HUES6 (cell line): ENCODE data around the gene WNK1.
A peak's percentile ranks its signal among the peaks of the same experiment; 100 is the strongest.

Source experiments
- H3K27ac ChIP-seq: 2 replicates; pipeline ENCODE4 v1.7.0; 2013; ENCODE audit warnings: low read depth, mild to moderate bottlenecking, low read length, inconsistent platforms
- H3K27me3 ChIP-seq: 2 replicates; pipeline ENCODE4 v1.6.1; 2013; ENCODE audit warnings: low read length; ENCODE audit not compliant: control insufficient read depth, insufficient read depth
- H3K36me3 ChIP-seq: 2 replicates; pipeline ENCODE4 v1.6.1; 2013; ENCODE audit warnings: low read length; ENCODE audit not compliant: control insufficient read depth, insufficient read depth
- H3K4me1 ChIP-seq: 2 replicates; pipeline ENCODE4 v1.6.1; 2013; ENCODE audit warnings: low read length; ENCODE audit not compliant: control insufficient read depth, insufficient read depth
- H3K4me3 ChIP-seq: 2 replicates; pipeline ENCODE4 v1.5.1; 2013; ENCODE audit warnings: low read depth, low read length
- H3K9ac ChIP-seq: one replicate; pipeline ENCODE4 v1.6.1; 2013; ENCODE audit warnings: mild to moderate bottlenecking, low read length
- H3K9me3 ChIP-seq: 2 replicates; pipeline ENCODE4 v1.6.1; 2013; ENCODE audit warnings: low read depth, low read length; ENCODE audit not compliant: control insufficient read depth, insufficient read depth

The WNK1 gene

GRCh38 chr12:944211-944610 is 191.8 kb downstream of the WNK1 start:
- Histone ChIP-seq H3K9me3 (no peaks in the 10 kb centered on the region), H3K27me3 (no peaks in the 10 kb centered on the region), H3K4me3 (no peak overlapping the region), H3K4me1 (no peaks in the 10 kb centered on the region), H3K9ac (no peak overlapping the region), H3K36me3 (peaks cover 15% of the 10 kb centered on the region), H3K27ac (no peak overlapping the region)

DNA sequence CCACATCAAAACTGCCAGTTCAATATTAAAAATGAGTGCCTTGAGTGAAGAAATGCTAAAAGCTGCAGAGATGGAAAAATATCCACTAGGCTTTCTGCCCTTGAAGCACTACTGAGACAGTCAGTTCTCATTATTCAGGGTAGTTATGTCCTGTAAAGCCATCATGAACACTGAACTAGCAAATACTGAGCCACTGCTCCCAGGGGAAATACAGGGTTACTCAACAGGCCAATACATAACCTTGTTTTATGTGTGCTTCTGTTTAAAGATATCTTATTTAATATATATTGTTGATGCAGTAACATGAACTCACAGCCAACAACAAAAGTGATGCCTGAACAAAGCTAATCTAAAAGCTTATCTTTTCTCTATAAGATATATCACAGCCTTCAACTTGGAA is 193.8 kb downstream of the WNK1 start:
- no peak overlapping the region for H3K27ac ChIP-seq
- no peaks in the 10 kb centered on the region for H3K27me3 ChIP-seq
- H3K4me1 ChIP-seq, result no peaks in the 10 kb centered on the region
- no peak overlapping the region for H3K4me3 ChIP-seq
- H3K9ac ChIP-seq, result no peak overlapping the region
- peaks cover 6% of the 10 kb centered on the region for H3K36me3 ChIP-seq
- H3K9me3 ChIP-seq, result no peaks in the 10 kb centered on the region

- Histone ChIP-seq H3K36me3 (peaks cover 6% of the 10 kb centered on the region), H3K27me3 (no peaks in the 10 kb centered on the region), H3K4me1 (no peaks in the 10 kb centered on the region), H3K9ac (no peak overlapping the region), H3K4me3 (no peak overlapping the region), H3K27ac (no peak overlapping the region), H3K9me3 (no peaks in the 10 kb centered on the region)
Observed at GRCh38 chr12:946631-947030, 194.3 kb downstream of the WNK1 start.

- Histone ChIP-seq H3K27me3 (no peaks in the 10 kb centered on the region), H3K36me3 (peaks cover 6% of the 10 kb centered on the region), H3K9me3 (no peaks in the 10 kb centered on the region), H3K4me1 (no peaks in the 10 kb centered on the region), H3K9ac (no peak overlapping the region), H3K27ac (no peak overlapping the region), H3K4me3 (peak overlapping the region; percentile 87)
Observed at GRCh38 chr12:948238-948637, 195.9 kb downstream of the WNK1 start.

GRCh38 chr12:949453-950191 is 197.2 kb downstream of the WNK1 start, which contains the start of gene RAD52:
Gene RAD52, minus strand, starts transcription at chr12:949694. Its CDS starts 16,636 bp downstream, at chr12:933058.
- Histone ChIP-seq H3K36me3 (no peaks in the 10 kb centered on the region; the same call in 1 of the 2 replicates), H3K9ac (peak within 1 kb of the TSS; percentile 96), H3K4me1 (no peaks in the 10 kb centered on the region), H3K4me3 (peak within 1 kb of the TSS; percentile 87), H3K27ac (peak within 1 kb of the TSS; percentile 85), H3K27me3 (no peaks in the 10 kb centered on the region), H3K9me3 (no peaks in the 10 kb centered on the region)

GRCh38 chr12:951176-951575 is 198.8 kb downstream of the WNK1 start:
- Histone ChIP-seq H3K4me1 (no peaks in the 10 kb centered on the region), H3K9me3 (no peaks in the 10 kb centered on the region), H3K9ac (no peak overlapping the region), H3K4me3 (no peak overlapping the region), H3K27me3 (no peaks in the 10 kb centered on the region), H3K36me3 (no peaks in the 10 kb centered on the region), H3K27ac (no peak overlapping the region)

GRCh38 chr12:953776-954175 is 201.4 kb downstream of the WNK1 start:
- H3K36me3 ChIP-seq, result no peaks in the 10 kb centered on the region
- no peaks in the 10 kb centered on the region for H3K27me3 ChIP-seq
- H3K27ac ChIP-seq, result no peak overlapping the region
- H3K4me1 ChIP-seq, result peaks cover 4% of the 10 kb centered on the region
- no peak overlapping the region for H3K4me3 ChIP-seq
- H3K9ac ChIP-seq, result no peak overlapping the region
- no peaks in the 10 kb centered on the region for H3K9me3 ChIP-seq

- Histone ChIP-seq H3K36me3 (no peaks in the 10 kb centered on the region), H3K9ac (no peak overlapping the region), H3K4me1 (peaks cover 6% of the 10 kb centered on the region), H3K27me3 (no peaks in the 10 kb centered on the region), H3K27ac (no peak overlapping the region), H3K9me3 (no peaks in the 10 kb centered on the region), H3K4me3 (no peak overlapping the region)
Observed at GRCh38 chr12:954741-955140, 202.4 kb downstream of the WNK1 start.

DNA sequence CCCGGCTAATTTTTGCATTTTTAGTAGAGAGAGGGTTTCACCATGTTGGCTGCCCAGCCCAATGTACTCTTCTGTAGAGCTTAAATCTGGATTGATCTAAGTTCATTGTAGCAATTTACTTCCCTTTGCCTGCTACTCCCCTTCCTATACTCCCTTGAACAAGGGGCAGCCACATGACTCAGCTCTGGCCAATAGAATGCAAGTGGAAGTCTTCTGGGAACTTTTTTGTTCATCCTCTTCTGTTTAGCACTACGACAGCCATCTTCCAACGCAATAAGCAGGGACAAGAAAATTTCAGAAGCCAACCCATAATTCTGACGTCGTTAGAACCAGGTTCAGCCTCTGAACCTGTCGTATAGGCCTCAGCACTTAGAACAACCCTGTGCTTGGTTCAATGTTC is 203.6 kb downstream of the WNK1 start:
- Histone ChIP-seq H3K9ac (no peak overlapping the region), H3K36me3 (no peaks in the 10 kb centered on the region), H3K27ac (no peak overlapping the region), H3K4me3 (no peak overlapping the region), H3K9me3 (no peaks in the 10 kb centered on the region), H3K27me3 (no peaks in the 10 kb centered on the region), H3K4me1 (peaks cover 6% of the 10 kb centered on the region)

- no peaks in the 10 kb centered on the region for H3K9me3 ChIP-seq
- H3K4me1 ChIP-seq, result peaks cover 6% of the 10 kb centered on the region
- no peaks in the 10 kb centered on the region for H3K36me3 ChIP-seq
- H3K27ac ChIP-seq, result no peak overlapping the region
- no peaks in the 10 kb centered on the region for H3K27me3 ChIP-seq
- H3K4me3 ChIP-seq, result no peak overlapping the region
- H3K9ac ChIP-seq, result no peak overlapping the region
Observed at GRCh38 chr12:958588-959123, 206.3 kb downstream of the WNK1 start.
